H54 (cell line): ENCODE data around the gene TMEM121.

Source experiments
- DNase-seq: peaks from one replicate; pipeline ENCODE4 v3.0.0; 2011; ENCODE audit warnings: low spot score, mixed read lengths; ENCODE audit not compliant: insufficient read length
- FAIRE-seq: peaks from 3 replicates; lab custom pipeline; 2011; peaks lifted over from hg19 to GRCh38; lab: Jason Lieb, UNC
- POLR2A ChIP-seq: IDR thresholded peaks from 2 replicates; pipeline ENCODE4 v1.6.1; 2011; ENCODE audit warnings: low read depth, mild to moderate bottlenecking, low read length

TMEM121 gene

GRCh38 chr14:105497671-105498429, 28.5 kb upstream of the TMEM121 start:
- TF ChIP-seq POLR2A = no peak
- FAIRE-seq (no peak), DNase-seq (no peak)

DNA sequence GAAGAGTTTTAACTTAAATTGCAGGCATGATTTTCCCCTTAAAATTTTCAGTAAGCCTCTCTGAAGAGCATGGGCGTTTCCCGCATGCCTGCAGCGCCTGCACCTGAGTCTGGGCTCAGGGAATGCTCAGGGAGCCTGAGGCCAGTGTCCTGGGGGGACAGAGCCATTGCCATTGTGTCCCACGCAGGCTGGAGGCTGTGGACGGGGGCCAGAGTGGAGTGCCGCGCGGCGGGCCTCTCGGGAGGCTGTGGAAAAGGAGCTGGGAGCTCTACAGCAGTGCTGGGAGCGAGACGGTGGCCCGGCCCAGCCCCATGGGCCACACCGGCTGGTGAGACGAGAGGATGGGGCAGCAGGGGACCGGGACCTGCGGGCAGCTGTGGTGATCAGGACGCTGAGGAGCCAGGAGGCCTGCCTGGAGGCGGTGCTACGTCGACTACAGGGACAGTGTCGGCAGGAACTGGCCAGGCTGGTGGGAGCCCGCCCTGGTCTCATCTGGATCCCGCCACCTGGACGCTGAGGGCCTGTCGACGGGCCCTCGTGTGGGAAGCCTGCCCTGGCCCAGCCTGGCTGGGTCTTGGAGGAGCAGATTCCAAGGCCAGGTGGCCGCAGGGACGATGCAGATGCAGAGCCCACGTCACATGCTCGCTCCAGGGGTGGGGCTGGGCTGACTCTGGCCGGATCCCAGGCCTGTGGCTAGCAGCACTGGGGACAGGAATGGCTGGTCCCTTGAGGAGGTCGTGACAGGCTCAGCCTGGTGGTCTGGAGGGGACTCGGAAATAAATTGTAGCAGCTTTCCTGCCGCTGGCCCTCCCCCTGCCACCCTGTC, 27.7 kb upstream of the TMEM121 start:
- no peak for TF ChIP-seq POLR2A
- FAIRE-seq (no peak), DNase-seq (no peak)

DNA sequence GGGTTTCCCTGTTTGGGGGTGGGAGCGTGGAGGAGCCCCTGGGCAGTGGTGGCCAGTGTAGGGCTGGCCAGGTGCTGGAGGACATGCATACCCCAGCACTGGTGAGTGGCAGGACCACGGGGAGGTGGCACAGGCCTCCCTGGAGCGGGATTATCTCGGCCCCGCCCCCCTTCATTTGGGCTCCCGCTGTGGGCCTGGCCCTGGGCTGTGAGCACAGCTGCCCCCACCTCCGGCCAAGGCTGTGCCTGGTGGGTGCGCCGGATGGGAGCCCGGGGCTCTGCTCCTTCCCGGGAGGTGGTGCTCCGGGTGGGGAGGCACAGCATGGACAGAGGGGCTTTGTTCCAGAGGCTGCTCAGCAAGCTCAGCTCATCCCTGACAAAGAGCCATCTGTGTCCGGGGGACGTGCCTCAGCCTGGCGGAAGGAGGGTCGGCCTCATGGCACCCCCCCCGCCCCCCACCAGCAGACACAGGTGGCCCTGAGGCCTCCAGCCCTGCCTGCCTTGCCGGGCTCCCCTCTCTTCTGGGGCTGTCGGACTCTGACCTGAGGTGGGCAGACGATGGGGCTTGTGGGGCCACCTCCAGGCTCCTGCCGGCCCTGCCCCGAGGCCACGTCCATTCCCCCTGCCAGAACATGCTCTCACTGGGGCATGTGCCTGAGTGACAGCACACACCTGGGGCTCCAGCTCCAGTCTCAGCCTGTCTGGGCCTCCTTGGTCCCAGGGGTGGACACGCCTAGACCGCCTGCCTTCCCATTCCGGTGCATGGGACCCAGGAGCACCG, 26.9 kb upstream of the TMEM121 start:
- no peak for FAIRE-seq
- DNase-seq = no peak
- TF ChIP-seq POLR2A = no peak

DNA sequence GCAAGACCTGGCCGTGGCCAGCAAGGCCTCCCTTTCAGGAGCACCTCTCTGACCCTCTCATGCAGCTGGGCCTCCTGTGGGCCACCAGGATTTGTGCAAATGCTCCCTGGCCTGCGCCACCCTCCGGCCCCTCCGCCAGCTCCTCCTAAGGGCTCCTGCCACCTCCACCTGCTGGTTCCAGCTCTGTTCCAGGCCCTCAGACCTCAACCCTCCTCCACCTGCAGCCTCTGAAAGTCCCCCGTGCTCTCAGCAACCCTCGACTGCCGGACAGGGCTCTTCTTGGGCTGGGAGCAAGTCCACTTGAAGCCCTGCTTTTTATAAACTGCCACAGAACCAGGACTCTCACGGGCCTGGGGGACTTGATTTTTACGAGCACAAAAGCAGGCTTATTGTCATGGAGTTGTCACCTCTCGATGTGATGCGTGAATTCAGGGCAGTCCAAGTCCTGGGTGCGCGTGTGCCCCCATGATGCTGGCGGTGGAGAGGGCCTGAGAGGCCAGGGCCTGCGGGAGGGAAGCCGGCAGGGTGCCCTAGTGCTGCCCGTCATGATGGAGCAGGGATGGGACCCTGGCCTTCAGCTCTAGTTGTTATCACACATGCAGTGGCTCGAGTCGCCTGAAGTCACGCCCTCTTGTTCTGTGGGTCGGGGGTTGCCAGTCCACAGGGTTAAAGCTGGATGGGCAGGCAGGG, 26.2 kb upstream of the TMEM121 start:
- FAIRE-seq = no peak
- no peak for DNase-seq
- TF ChIP-seq POLR2A = no peak

DNA sequence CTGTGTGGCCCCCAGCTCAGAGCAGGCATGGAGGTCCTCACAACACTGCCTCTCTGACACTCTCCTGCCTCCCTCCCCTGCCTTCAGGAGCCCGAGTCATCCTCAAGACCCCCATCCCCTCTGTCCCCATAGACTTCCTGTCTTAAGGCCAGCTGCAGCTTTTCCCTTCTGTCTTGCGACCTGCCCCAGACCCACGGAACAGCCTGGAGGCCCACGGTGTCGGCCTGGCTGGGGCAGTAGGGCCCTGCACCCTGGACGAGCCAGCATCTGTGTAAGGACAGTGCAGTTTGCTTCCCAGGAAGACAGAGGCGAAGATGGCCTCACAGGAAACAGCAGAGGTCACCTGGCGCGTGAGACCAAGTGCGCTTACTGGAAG, 25.7 kb upstream of the TMEM121 start:
- FAIRE-seq (no peak), DNase-seq (no peak)
- TF ChIP-seq POLR2A = no peak

GRCh38 chr14:105501504-105502291, 24.7 kb upstream of the TMEM121 start:
- FAIRE-seq = no peak
- TF ChIP-seq POLR2A = no peak
- no peak for DNase-seq

DNA sequence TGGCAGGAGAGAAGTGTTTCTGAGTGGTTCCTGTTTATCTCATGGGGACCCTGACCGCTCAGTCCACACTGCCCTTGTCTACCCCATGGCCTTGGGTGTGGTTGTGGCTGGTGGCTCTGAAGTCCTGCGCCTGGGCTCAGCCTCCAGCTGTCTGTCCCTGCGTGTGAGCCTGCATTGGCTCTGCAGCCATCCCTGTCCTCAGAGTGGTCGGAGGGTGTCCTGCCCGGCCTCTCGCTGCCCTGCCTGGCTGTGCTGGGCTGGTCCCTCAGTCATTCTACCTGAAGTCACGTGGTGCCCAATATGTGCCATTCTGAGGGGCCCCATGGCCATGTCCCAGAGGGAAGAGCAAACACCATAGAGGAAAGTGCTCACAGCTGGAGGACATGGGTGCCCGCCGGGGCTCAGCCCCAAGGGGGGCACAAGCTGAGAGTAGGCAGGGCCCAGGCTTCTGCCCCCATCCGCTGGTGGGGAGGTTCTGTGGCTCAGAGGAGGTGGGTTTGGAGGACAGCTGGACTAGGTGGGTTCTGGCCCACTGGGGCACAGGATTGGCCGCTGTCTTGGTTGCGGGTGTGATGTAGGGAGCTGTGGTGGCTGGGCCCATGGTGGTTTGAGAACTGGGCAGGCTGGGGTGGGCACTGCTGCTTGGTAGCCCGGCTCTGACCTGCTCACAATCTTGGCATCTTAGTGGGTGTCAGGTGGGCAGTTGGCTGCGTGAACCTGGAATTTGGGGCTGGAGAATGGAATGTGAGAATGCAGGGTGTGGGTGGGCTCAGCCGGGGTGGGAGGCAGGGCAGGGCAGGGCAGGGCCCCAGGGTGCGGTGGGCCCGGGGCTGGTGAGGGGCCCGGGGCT, 23.7 kb upstream of the TMEM121 start:
- DNase-seq (no peak), FAIRE-seq (no peak)
- no peak for TF ChIP-seq POLR2A

DNA sequence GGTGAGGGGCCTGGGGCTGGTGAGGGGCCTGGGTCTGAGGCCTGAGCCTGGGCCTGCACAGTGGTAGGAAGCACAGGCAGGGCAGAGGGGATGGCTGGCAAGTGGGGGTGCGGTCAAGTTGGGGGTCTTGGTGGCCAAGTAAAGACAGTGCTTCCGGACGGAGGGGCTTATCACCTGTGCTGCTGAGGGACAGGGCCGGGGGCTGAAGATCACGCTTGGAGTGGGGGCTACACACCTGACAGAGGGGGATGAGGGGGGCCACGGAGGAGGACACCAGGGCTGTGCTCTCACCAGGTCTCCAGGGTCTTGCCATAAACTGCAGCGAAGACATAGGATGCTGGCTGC, 23.1 kb upstream of the TMEM121 start:
- FAIRE-seq (no peak), DNase-seq (no peak)
- TF ChIP-seq POLR2A = no peak

- DNase-seq (no peak), FAIRE-seq (no peak)
- no peak for TF ChIP-seq POLR2A
These were observed 22.3 kb upstream of the TMEM121 start for GRCh38 chr14:105503935-105504692.

DNA sequence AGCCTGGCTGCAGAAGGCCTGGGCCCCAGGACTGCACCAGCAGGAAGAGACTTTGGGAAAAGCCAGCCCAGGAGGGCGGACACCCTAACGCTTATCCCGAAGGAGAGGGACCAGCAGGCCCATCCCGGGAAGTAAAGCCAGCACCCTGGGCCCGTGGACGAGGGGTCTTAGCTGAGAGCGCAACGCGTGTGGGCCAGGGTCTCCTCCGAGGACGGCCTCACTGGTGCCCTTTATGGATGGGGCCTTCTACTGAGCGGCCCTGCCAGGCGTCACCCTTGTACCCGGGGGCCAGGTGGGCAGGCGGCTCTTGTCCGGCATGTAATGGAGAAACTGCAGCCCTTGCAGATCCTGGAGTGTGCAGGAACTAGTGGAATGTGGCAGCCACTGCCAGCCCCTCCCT, 21.3 kb upstream of the TMEM121 start:
- no peak for FAIRE-seq
- DNase-seq = no peak
- no peak for TF ChIP-seq POLR2A

DNA sequence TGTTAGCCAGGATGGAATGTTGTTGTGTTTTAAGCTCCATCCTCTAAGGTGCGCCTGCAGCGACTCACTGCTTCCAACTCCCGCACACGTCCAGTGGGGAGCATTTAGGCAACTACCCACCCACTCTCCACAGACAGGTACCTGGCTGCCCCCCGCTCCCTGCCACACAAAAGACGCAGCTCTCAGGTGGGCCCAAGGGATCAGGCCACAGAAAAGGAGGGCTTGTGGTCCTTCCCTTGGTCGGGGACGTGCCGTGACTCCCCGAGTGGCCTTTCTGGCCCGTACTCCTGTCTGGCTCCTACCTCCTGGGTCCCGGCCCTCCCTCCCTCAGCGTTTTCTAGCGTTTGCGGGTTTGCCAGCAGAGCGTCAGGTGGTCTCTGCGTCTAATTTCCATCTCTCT, 19.1 kb upstream of the TMEM121 start:
- DNase-seq (no peak), FAIRE-seq (no peak)
- TF ChIP-seq POLR2A = no peak
